ENCODE data around the gene PTPRN2.

PTPRN2 gene

GRCh38 chr7:157646551-157646950, 941.1 kb downstream of the PTPRN2 start:
- TF ChIP-seq, protein P1, sequence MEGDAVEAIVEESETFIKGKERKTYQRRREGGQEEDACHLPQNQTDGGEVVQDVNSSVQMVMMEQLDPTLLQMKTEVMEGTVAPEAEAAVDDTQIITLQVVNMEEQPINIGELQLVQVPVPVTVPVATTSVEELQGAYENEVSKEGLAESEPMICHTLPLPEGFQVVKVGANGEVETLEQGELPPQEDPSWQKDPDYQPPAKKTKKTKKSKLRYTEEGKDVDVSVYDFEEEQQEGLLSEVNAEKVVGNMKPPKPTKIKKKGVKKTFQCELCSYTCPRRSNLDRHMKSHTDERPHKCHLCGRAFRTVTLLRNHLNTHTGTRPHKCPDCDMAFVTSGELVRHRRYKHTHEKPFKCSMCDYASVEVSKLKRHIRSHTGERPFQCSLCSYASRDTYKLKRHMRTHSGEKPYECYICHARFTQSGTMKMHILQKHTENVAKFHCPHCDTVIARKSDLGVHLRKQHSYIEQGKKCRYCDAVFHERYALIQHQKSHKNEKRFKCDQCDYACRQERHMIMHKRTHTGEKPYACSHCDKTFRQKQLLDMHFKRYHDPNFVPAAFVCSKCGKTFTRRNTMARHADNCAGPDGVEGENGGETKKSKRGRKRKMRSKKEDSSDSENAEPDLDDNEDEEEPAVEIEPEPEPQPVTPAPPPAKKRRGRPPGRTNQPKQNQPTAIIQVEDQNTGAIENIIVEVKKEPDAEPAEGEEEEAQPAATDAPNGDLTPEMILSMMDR (IDR thresholded peaks at IDR 0.05; ENCODE audit: insufficient read depth, low read length, missing control alignments), result no peak
- ChIA-PET POLR2A (no interaction called here), CTCF (no interaction called here)
- DNase-seq (ENCODE audit: low read depth, low spot score), result no peak
- H3K4me3 ChIP-seq (ENCODE audit: low read depth, low read length), result no peak overlapping the region

GRCh38 chr7:157645539-157645938, 942.1 kb downstream of the PTPRN2 start:
- CTCF ChIA-PET, result no interaction called here

DNA sequence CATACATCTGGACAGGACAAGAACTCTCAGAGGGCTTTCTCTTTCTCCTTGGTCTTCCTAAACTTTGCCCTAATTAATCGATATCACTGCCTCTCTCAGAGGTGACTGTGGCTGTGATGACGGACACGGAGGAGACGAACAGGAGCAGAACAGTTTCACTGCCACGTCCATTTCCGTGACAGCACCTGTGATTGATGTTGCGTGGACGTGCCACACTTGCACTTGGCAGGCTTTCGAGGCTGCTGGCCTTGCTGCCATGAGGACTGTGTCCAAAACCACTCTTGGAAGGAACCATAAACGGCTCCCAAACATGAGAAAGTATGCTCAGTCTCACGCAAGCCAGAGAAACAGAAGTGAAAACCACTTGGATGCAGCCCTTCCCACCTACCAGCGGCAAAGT, 942.7 kb downstream of the PTPRN2 start:
- TF ChIP-seq, protein P1 (IDR thresholded peaks at IDR 0.05; ENCODE audit: insufficient read depth, low read length, missing control alignments), result no peak
- no peak for DNase-seq (ENCODE audit: low read depth, low spot score)
- H3K4me3 ChIP-seq (ENCODE audit: low read depth, low read length), result no peak overlapping the region
- ChIA-PET POLR2A (no interaction called here), CTCF (no interaction called here)

More at GRCh38 chr7:157645539-157645938, 942.1 kb downstream of the PTPRN2 start:
- POLR2A ChIA-PET, result no interaction called here
- H3K4me3 ChIP-seq (ENCODE audit: low read depth, low read length), result no peak overlapping the region
- DNase-seq (ENCODE audit: low read depth, low spot score), result no peak
- TF ChIP-seq, protein P1 (IDR thresholded peaks at IDR 0.05; ENCODE audit: insufficient read depth, low read length, missing control alignments), result no peak

DNA sequence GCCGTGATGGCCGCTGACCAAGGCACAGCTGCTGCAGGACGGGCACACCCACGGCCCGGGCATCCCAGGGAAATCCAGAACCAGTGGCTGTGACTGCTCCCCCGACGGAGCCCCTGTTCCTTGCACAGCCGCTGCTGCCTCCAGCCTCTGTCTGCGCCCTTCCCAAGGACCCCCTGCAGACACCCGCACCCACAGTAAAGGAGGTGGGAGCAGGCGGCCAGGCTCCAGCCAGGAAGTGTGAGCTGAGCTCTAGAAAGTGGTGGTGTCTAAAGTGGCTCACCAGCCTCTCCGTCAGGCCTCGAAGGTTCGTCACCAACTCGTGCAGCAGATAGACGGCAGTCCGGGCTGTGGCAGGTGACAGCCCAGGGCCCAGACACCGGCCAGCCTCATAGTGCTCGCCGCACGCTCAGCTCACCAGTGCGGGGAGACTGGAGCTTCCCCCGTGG, 944.1 kb downstream of the PTPRN2 start:
- ChIA-PET POLR2A (no interaction called here), CTCF (no interaction called here)
- TF ChIP-seq, protein P1 (IDR thresholded peaks at IDR 0.05; ENCODE audit: insufficient read depth, low read length, missing control alignments), result no peak
- H3K4me3 ChIP-seq (ENCODE audit: low read depth, low read length), result no peak overlapping the region
- DNase-seq (ENCODE audit: low read depth, low spot score), result no peak

DNA sequence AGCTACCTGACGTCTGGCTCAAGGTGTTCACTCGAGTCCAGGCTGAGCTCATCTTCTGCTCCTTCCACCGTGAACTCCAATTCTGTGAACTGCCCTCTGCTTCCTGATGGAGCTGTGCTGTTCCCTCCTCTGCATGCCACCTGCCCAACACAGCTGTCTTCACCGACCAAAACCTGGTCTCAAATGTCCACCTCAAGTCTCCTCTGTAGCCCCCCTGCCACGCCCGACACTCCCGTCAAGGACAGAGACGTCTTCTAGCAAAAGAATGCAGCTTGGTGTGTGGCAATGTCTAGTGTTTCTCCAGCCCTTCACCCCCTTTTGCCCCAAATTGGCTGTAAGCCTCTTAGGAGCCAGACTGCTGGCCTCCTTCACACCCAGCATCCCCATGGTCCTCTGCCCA, 945.8 kb downstream of the PTPRN2 start:
- no peak for DNase-seq (ENCODE audit: low read depth, low spot score)
- CTCF ChIA-PET, result no interaction called here
- POLR2A ChIA-PET, result no interaction called here
- H3K4me3 ChIP-seq (ENCODE audit: low read depth, low read length), result no peak overlapping the region
- TF ChIP-seq, protein P1 (IDR thresholded peaks at IDR 0.05; ENCODE audit: insufficient read depth, low read length, missing control alignments), result no peak

DNA sequence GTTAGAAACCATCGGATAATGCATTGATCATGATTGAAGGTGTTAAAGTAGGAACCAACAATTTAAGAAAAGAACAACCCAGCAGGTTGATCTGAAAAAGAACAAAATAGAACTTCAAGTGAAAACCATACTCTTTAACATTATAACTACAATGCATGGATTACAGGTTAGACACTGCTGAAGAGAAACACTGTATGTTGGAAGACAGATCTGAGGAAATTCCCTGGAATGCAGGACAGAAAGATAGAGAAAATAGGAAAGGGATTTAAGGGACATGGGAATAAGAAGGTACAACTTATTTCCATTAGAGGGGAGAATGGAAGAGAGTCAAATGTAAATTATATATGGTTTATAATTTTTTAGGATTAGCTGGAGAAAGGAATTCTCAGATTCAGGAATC, 947.5 kb downstream of the PTPRN2 start:
- TF ChIP-seq, protein P1 (IDR thresholded peaks at IDR 0.05; ENCODE audit: insufficient read depth, low read length, missing control alignments), result no peak
- ChIA-PET CTCF (no interaction called here), POLR2A (no interaction called here)
- H3K4me3 ChIP-seq (ENCODE audit: low read depth, low read length), result no peak overlapping the region
- DNase-seq (ENCODE audit: low read depth, low spot score), result no peak

Data from AG04449 (cell line).